SU-DHL-6 (cell line): ENCODE measurements around the gene CEBPB.

ENCODE experiments used
- H2AFZ ChIP-seq: fragments of 200-600 bp; sonication (generic); 2 replicates; pipeline ENCODE4 v1.6.1; 2014; ENCODE audit warnings: low read depth, mild to moderate bottlenecking, moderate library complexity, mixed read lengths, antibody characterized with exemption, low read length; ENCODE audit not compliant: severe bottlenecking
- H3F3A ChIP-seq: fragments of 200-600 bp; shearing (Covaris generic); 2 replicates; pipeline ENCODE4 v1.6.0; 2016; ENCODE audit warnings: antibody characterized with exemption, mild to moderate bottlenecking; ENCODE audit not compliant: insufficient read depth
- H3K27ac ChIP-seq: fragments of 200-600 bp; sonication (generic); 2 replicates; pipeline ENCODE4 v1.5.1; 2016; ENCODE audit warnings: low read depth, mild to moderate bottlenecking, low read length, moderate library complexity, mixed read lengths
- H3K27me3 ChIP-seq: fragments of 200-600 bp; sonication (generic), shearing (Covaris generic); 2 replicates; pipeline ENCODE4 v1.6.0; 2014; ENCODE audit warnings: mild to moderate bottlenecking, low read length
- H3K36me3 ChIP-seq: fragments of 200-600 bp; sonication (generic); 2 replicates; pipeline ENCODE4 v1.6.1; 2014; ENCODE audit warnings: mild to moderate bottlenecking, low read length, mixed read lengths
- H3K4me2 ChIP-seq: fragments of 300-600, 200-600 bp; shearing (Covaris generic), sonication (generic); 2 replicates; pipeline ENCODE4 v1.6.0; 2014; ENCODE audit warnings: low read length, low read depth, mild to moderate bottlenecking; ENCODE audit not compliant: poor library complexity, severe bottlenecking
- H3K4me3 ChIP-seq: fragments of 200-600 bp; sonication (generic); 2 replicates; pipeline ENCODE4 v1.5.1; 2014; ENCODE audit warnings: antibody characterized with exemption, low read length, mild to moderate bottlenecking, mixed read lengths; ENCODE audit not compliant: insufficient read depth, poor library complexity, severe bottlenecking
- H3K79me2 ChIP-seq: fragments of 200-600 bp; sonication (generic); 2 replicates; pipeline ENCODE4 v1.6.1; 2014; ENCODE audit warnings: mild to moderate bottlenecking, low read length, moderate library complexity; ENCODE audit not compliant: insufficient read depth
- H3K9ac ChIP-seq: fragments of 200-600 bp; sonication (generic); 2 replicates; pipeline ENCODE4 v1.7.0; 2014; ENCODE audit warnings: mild to moderate bottlenecking, low read length
- H3K9me2 ChIP-seq: fragments of 200-600 bp; sonication (generic); replicated peaks from 2 replicates; pipeline ENCODE4 v1.6.1; 2014; ENCODE audit warnings: low read length; ENCODE audit not compliant: insufficient read depth
- H3K9me3 ChIP-seq: fragments of 200-600 bp; sonication (generic); 2 replicates; pipeline ENCODE4 v1.6.1; 2014; ENCODE audit warnings: low read length, mixed read lengths; ENCODE audit not compliant: insufficient read depth
- H4K20me1 ChIP-seq: fragments of 200-600 bp; sonication (generic); 2 replicates; pipeline ENCODE4 v1.6.1; 2014; ENCODE audit warnings: low read depth, mild to moderate bottlenecking, antibody characterized with exemption, low read length, moderate library complexity, mixed read lengths
- CTCF ChIP-seq: fragments of 200-600 bp; sonication (generic); IDR thresholded peaks from one replicate; pipeline ENCODE4 v1.5.1; 2017; ENCODE audit warnings: antibody characterized with exemption, mild to moderate bottlenecking, low read length, moderate library complexity; ENCODE audit not compliant: insufficient read depth, poor library complexity, severe bottlenecking
- EZH2phosphoT487 ChIP-seq: fragments of 200-600 bp; sonication (generic), shearing (Covaris generic); conservative IDR thresholded peaks from 2 replicates; pipeline ENCODE4 v1.6.1; 2018; ENCODE audit warnings: mild to moderate bottlenecking, antibody characterized with exemption, low read length, moderate library complexity, mixed read lengths

Gene CEBPB

GRCh38 chr20:50221501-50222308 lies 31.1 kb downstream of the CEBPB start:
- no peaks in the 10 kb centered on the region for H3K36me3 ChIP-seq
- H3K4me2 ChIP-seq, result no peak overlapping the region
- no peak overlapping the region for H3K27ac ChIP-seq
- no peaks in the 10 kb centered on the region for H3K27me3 ChIP-seq
- no peaks in the 10 kb centered on the region for H3F3A ChIP-seq
- no peaks in the 10 kb centered on the region for H4K20me1 ChIP-seq
- no peak overlapping the region for H2AFZ ChIP-seq
- TF ChIP-seq EZH2phosphoT487 (no peak), CTCF (no peak)
- H3K4me3 ChIP-seq, result no peak overlapping the region
- no peaks in the 10 kb centered on the region for H3K79me2 ChIP-seq
- no peaks in the 10 kb centered on the region for H3K9me3 ChIP-seq
- no peak overlapping the region for H3K9ac ChIP-seq
- no peaks in the 10 kb centered on the region for H3K9me2 ChIP-seq

GRCh38 chr20:50222309-50223038 lies 31.8 kb downstream of the CEBPB start:
- H3K9me2 ChIP-seq, result no peaks in the 10 kb centered on the region
- no peaks in the 10 kb centered on the region for H3K27me3 ChIP-seq
- H3K79me2 ChIP-seq, result no peaks in the 10 kb centered on the region
- no peak overlapping the region for H3K4me2 ChIP-seq
- no peak overlapping the region for H3K27ac ChIP-seq
- H3K9me3 ChIP-seq, result no peaks in the 10 kb centered on the region
- H3K4me3 ChIP-seq, result no peak overlapping the region
- TF ChIP-seq EZH2phosphoT487 (no peak), CTCF (no peak)
- H3K36me3 ChIP-seq, result no peaks in the 10 kb centered on the region
- no peak overlapping the region for H2AFZ ChIP-seq
- H3F3A ChIP-seq, result no peaks in the 10 kb centered on the region
- H4K20me1 ChIP-seq, result no peaks in the 10 kb centered on the region
- H3K9ac ChIP-seq, result no peak overlapping the region

- TF ChIP-seq EZH2phosphoT487, result no peak
- TF ChIP-seq CTCF, result no peak
- H4K20me1 ChIP-seq, result no peaks in the 10 kb centered on the region
- H3K27me3 ChIP-seq, result no peaks in the 10 kb centered on the region
- no peak overlapping the region for H3K27ac ChIP-seq
- no peaks in the 10 kb centered on the region for H3F3A ChIP-seq
- no peak overlapping the region for H2AFZ ChIP-seq
- no peaks in the 10 kb centered on the region for H3K9me2 ChIP-seq
- H3K4me2 ChIP-seq, result no peak overlapping the region
- H3K36me3 ChIP-seq, result no peaks in the 10 kb centered on the region
- H3K9me3 ChIP-seq, result no peaks in the 10 kb centered on the region
- no peak overlapping the region for H3K4me3 ChIP-seq
- no peak overlapping the region for H3K9ac ChIP-seq
- no peaks in the 10 kb centered on the region for H3K79me2 ChIP-seq
Measured at GRCh38 chr20:50223039-50224005, 32.7 kb downstream of the CEBPB start.
